Endothelial cell of umbilical vein (primary cell): Measurements from ENCODE around the gene NHS. TPM values are rescaled to one million over a fixed set of nuclear protein-coding genes. Genes with fewer than 3 reads are reported as not detected.

Source experiments
- BruUV-seq: library from RNA; stranded (reverse); fragments of 400-500 nt; replicated peaks from 2 replicates; lab custom pipeline; 2021; lab: Mats Ljungman, UMichigan
- CTCF ChIA-PET: fragments of 300-600, 350-600 bp; sonication (Branson Sonifier 250); formaldehyde crosslinking; loops from one replicate; lab custom pipeline; 2021; ENCODE audit warnings: antibody characterized with exemption, inconsistent platforms; lab: Charles Lee
- POLR2A ChIA-PET: fragments of 300-600, 350-600 bp; sonication (Branson Sonifier 250); formaldehyde crosslinking; loops from one replicate; lab custom pipeline; 2021; ENCODE audit warnings: antibody characterized with exemption, inconsistent platforms; lab: Charles Lee
- DNase-seq: peaks from one replicate; pipeline ENCODE4 v3.0.0-alpha.2; 2011; ENCODE audit warnings: low read depth, low spot score
- FAIRE-seq: peaks from 2 replicates; lab custom pipeline; 2011; peaks lifted over from hg19 to GRCh38; lab: Jason Lieb, UNC
- H2AFZ ChIP-seq: 2 replicates; pipeline ENCODE4 v1.6.0; 2012; ENCODE audit warnings: low read depth, low read length, control low read depth, inconsistent platforms
- H3K27ac ChIP-seq: 2 replicates; pipeline ENCODE4 v1.5.1; 2011; ENCODE audit warnings: low read depth, mild to moderate bottlenecking, control low read depth, low read length, moderate library complexity; ENCODE audit not compliant: insufficient read depth
- H3K27me3 ChIP-seq, 2 experiments: 2 replicates each; pipeline versions ENCODE4 v1.6.0 to v1.6.1; 2011; ENCODE audit warnings: low read length in 2 of 2, mixed read lengths in 1 of 2; ENCODE audit not compliant: control insufficient read depth in 2 of 2, insufficient read depth in 2 of 2
- H3K36me3 ChIP-seq, 2 experiments: 2 replicates in 1 of 2; 3 replicates in 1 of 2; pipeline ENCODE4 v1.5.1; 2011; ENCODE audit warnings: low read length in 2 of 2, mild to moderate bottlenecking in 1 of 2, moderate library complexity in 1 of 2; ENCODE audit not compliant: control insufficient read depth in 2 of 2, insufficient read depth in 2 of 2; ENCODE audit errors: extremely low read depth in 1 of 2
- H3K4me1 ChIP-seq: 3 replicates; pipeline ENCODE4 v1.5.1; 2011; ENCODE audit warnings: mild to moderate bottlenecking, low read length; ENCODE audit not compliant: control insufficient read depth, insufficient read depth; ENCODE audit errors: extremely low read depth
- H3K4me2 ChIP-seq: 2 replicates; pipeline ENCODE4 v1.6.1; 2011; ENCODE audit warnings: low read length, control low read depth, mixed read lengths; ENCODE audit not compliant: insufficient read depth
- H3K4me3 ChIP-seq, 3 experiments: fragments of 200-600 bp in 1 of 3; sonication (generic), shearing (Covaris generic) in 1 of 3; replicated peaks in 1 of 3; 2 replicates each; pipeline ENCODE4 v1.5.1; 2011 to 2016; ENCODE audit warnings: control low read depth in 3 of 3, low read length in 3 of 3, mild to moderate bottlenecking in 2 of 3, inconsistent platforms in 1 of 3, low read depth in 1 of 3, moderate library complexity in 1 of 3; ENCODE audit not compliant: insufficient read depth in 1 of 3
- H3K79me2 ChIP-seq: 2 replicates; pipeline ENCODE4 v1.6.0; 2012; ENCODE audit warnings: low read length, inconsistent platforms; ENCODE audit not compliant: control insufficient read depth, insufficient read depth
- H3K9ac ChIP-seq: replicated peaks from 2 replicates; pipeline ENCODE3; 2011; ENCODE audit warnings: low read length, control low read depth; ENCODE audit not compliant: insufficient read depth; ENCODE audit errors: extremely low read depth
- H3K9me1 ChIP-seq: replicated peaks from 3 replicates; pipeline ENCODE4 v1.6.0; 2011; ENCODE audit warnings: mild to moderate bottlenecking, low read length; ENCODE audit not compliant: control insufficient read depth, insufficient read depth; ENCODE audit errors: extremely low read depth
- H3K9me3 ChIP-seq: replicated peaks from 2 replicates; pipeline ENCODE4 v1.5.1; 2012; ENCODE audit warnings: low read length, inconsistent platforms; ENCODE audit not compliant: control insufficient read depth, insufficient read depth
- H4K20me1 ChIP-seq: replicated peaks from 2 replicates; pipeline ENCODE3; 2011; ENCODE audit warnings: mild to moderate bottlenecking, low read length; ENCODE audit not compliant: control insufficient read depth, insufficient read depth; ENCODE audit errors: extremely low read depth
- EZH2 ChIP-seq: IDR thresholded peaks from 2 replicates; pipeline ENCODE4 v1.6.1; 2012; ENCODE audit warnings: borderline replicate concordance, low read depth, mild to moderate bottlenecking, moderate library complexity, low read length, inconsistent platforms; ENCODE audit not compliant: severe bottlenecking
- FOS ChIP-seq: IDR thresholded peaks from 2 replicates; pipeline ENCODE4 v1.6.1; 2011; ENCODE audit warnings: mild to moderate bottlenecking, low read length, moderate library complexity, borderline replicate concordance; ENCODE audit not compliant: insufficient read depth
- JUN ChIP-seq: IDR thresholded peaks from 2 replicates; pipeline ENCODE4 v1.6.1; 2011; ENCODE audit warnings: borderline replicate concordance, low read depth; ENCODE audit not compliant: insufficient read length, insufficient read depth
- MAX ChIP-seq: IDR thresholded peaks from 2 replicates; pipeline ENCODE4 v1.6.1; 2011; ENCODE audit not compliant: insufficient read depth, insufficient read length
- MYC ChIP-seq: IDR thresholded peaks from one replicate; pipeline ENCODE4 v1.6.1; 2011; ENCODE audit warnings: mild to moderate bottlenecking, low read depth, low read length
- POLR2A ChIP-seq: IDR thresholded peaks from 2 replicates; pipeline ENCODE4 v1.6.1; 2012; ENCODE audit warnings: low read depth, mild to moderate bottlenecking, control low read depth, low read length
- POLR2AphosphoS5 ChIP-seq: IDR thresholded peaks from 2 replicates; pipeline ENCODE4 v1.6.1; 2012; ENCODE audit warnings: low read depth, mild to moderate bottlenecking, control low read depth, low read length, moderate library complexity; ENCODE audit not compliant: insufficient read depth
- dilution Hi-C: fragments of 300-500 bp; cut with MboI; formaldehyde crosslinking; loops from one replicate; pipeline ENCODE4 v1.15.0; 2019; ENCODE audit warnings: low sequenced_read_pairs; ENCODE audit not compliant: extremely low pct_ligation_motif_present
- intact Hi-C: fragments of 100-400 bp; cut with micrococcal nuclease; formaldehyde crosslinking; loops from one replicate; pipeline ENCODE4 v1.10.0; 2022
- polyA plus RNA-seq, 4 experiments: library from polyadenylated mRNA; depleted of rRNA in 3 of 4; stranded (reverse) in 3 of 4; unstranded in 1 of 4; fragments of >200 nt; gene quantifications; 2 replicates each; pipeline versions ENCODE4 v1.2.1 to v1.2.3, GENCODE V29; 2011 to 2012; ENCODE audit warnings: missing spikeins in 1 of 4
- total RNA-seq: library from RNA; stranded (reverse); gene quantifications from 2 replicates; pipeline ENCODE4 v1.2.3, GENCODE V29; 2021

The NHS gene
- total and polyA plus RNA-seq, 2 donors (not counting 3 experiments of a cell fraction or from before 2014, with no cell fraction given): 0.07 to 0.46 TPM

GRCh38 chrX:17553961-17554482 lies 179.0 kb downstream of the NHS start:
- H3K4me1 ChIP-seq: peaks cover 17% of the 10 kb centered on the region
- no TSS peak for BruUV-seq
- H4K20me1 ChIP-seq: no peaks in the 10 kb centered on the region
- H3K4me3 ChIP-seq: no peak overlapping the region
- no peak for TF ChIP-seq FOS
- H3K9ac ChIP-seq: no peak overlapping the region
- dilution Hi-C loops (no loop called here), intact Hi-C loops (no loop called here)
- no peak overlapping the region for H3K4me2 ChIP-seq
- no peak for FAIRE-seq
- H2AFZ ChIP-seq: peak overlapping the region; percentile 31
- no peaks in the 10 kb centered on the region for H3K9me1 ChIP-seq
- no peaks in the 10 kb centered on the region for H3K9me3 ChIP-seq
- H3K36me3 ChIP-seq: no peaks in the 10 kb centered on the region
- peak overlapping the region; percentile 30 for H3K27ac ChIP-seq
- H3K27me3 ChIP-seq: no peaks in the 10 kb centered on the region
- H3K79me2 ChIP-seq: no peaks in the 10 kb centered on the region
- ChIA-PET POLR2A (no interaction called here), CTCF (interaction anchor here (2.2 kb wide), 1 partner anchor 37 kb away, joined by 9 read pairs; no protein-coding TSS in a partner anchor)
- DNase-seq: no peak

GRCh38 chrX:17554914-17555313 lies 179.9 kb downstream of the NHS start:
- TF ChIP-seq JUN: no peak
- no peak for TF ChIP-seq POLR2AphosphoS5
- TF ChIP-seq EZH2: no peak
- no peak for TF ChIP-seq POLR2A
- TF ChIP-seq MAX: no peak
- no peak for TF ChIP-seq FOS
- TF ChIP-seq MYC: no peak
- H3K4me2 ChIP-seq: no peak overlapping the region
- H3K9me1 ChIP-seq: no peaks in the 10 kb centered on the region
- CTCF ChIA-PET: interaction anchor here (2.2 kb wide), 1 partner anchor 36 kb away, joined by 9 read pairs; no protein-coding TSS in a partner anchor
- no peak overlapping the region for H3K27ac ChIP-seq
- H3K27me3 ChIP-seq: no peaks in the 10 kb centered on the region
- H2AFZ ChIP-seq: no peak overlapping the region
- peaks cover 17% of the 10 kb centered on the region for H3K4me1 ChIP-seq
- H4K20me1 ChIP-seq: no peaks in the 10 kb centered on the region
- FAIRE-seq: no peak
- POLR2A ChIA-PET: no interaction called here
- no peaks in the 10 kb centered on the region for H3K9me3 ChIP-seq
- no peak overlapping the region for H3K9ac ChIP-seq
- BruUV-seq: no TSS peak
- dilution Hi-C loops (no loop called here), intact Hi-C loops (no loop called here)
- no peaks in the 10 kb centered on the region for H3K79me2 ChIP-seq
- no peaks in the 10 kb centered on the region for H3K36me3 ChIP-seq
- no peak overlapping the region for H3K4me3 ChIP-seq
- DNase-seq: no peak
